HG02884 (cell line): Measurements from ENCODE around the gene ZNF726.
"Not testable (repeated sequence)": the region's sequence is repeated elsewhere in the genome, so short reads cannot be mapped to it uniquely, and the experiment has no call there.

Experiments
- ATAC-seq: cut with Tn5 transposase; IDR thresholded peaks from one replicate; pipeline ENCODE4 v1.9.1; 2021; ENCODE audit warnings: mild to moderate bottlenecking, moderate library complexity; ENCODE audit not compliant: unreplicated experiment

The ZNF726 gene

DNA sequence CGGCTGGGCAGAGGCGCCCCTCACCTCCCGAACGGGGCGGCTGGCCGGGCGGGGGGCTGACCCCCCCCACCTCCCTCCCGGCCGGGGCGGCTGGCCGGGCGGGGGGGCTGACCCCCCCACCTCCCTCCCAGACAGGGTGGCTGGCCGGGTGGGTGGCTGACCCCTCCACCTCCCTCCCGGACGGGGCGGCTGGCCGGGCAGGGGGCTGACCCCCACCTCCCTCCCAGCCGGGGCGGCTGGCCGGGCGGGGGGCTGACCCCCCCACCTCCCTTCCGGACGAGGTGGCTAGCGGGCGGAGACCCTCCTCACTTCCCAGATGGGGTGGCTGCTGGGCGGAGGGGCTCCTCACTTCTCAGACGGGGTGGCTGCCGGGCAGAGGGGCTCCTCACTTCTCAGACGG, 22.3 kb downstream of the ZNF726 start:
- not testable (repeated sequence) for ATAC-seq

DNA sequence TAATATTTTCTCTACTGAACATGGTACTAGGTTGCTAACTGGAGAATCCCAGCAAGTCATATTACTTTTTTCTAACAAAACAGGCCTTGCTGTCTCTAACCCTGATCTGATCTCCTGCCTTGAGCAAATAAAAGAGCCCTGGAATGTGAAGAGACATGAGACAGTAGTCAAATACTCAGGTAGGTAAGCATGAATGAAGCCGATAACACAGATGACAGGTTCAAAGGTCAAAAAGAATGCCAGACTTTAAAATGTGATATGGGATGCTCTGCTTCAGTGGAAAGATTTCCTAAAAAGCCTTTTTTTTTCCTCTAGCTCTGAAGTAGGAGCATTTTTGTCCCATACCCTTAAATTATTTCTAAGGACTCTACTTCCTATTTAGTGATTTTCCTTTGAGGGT, 28.7 kb downstream of the ZNF726 start:
- no peak for ATAC-seq

DNA sequence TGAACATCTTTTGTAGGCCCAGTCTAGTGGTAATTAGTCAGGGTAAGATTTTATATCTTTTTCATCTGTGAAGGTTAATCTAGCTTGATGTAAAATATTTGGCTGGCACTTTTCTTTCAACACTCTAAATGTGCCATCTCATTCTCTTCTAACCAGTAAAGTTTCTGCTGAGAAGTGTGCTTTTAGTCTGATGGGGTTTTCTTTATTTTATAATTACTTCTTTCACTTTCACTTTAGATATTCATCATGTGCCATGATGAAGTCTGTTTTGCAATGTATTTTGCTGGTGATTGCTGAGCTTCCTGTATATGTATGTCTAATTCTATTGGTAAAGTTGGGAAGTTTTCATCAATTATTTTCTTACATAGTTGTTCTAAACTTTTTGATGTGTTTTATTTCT, 31.9 kb downstream of the ZNF726 start:
- no peak for ATAC-seq

- no peak for ATAC-seq
Measured at GRCh38 chr19:23949611-23950010, 34.9 kb downstream of the ZNF726 start.

DNA sequence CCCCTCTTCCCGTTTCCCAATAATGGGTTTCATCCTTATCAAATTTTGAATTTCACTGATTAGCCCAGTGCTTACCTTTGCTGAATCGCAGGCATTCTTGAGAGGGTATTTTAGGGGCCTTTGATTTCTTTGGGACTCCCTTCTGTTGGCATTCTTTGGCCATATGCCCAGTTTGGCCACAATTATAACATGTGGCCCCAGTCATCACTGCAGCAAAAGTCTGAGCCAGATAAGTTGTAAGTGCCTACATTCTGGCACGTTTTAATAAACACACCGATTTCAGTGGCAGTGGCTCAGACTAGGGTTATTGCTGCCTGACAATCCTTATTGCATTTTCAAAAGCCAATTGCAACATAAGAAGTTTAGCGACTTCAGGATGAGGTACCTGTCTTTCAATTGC, 41.4 kb downstream of the ZNF726 start:
- no peak for ATAC-seq

DNA sequence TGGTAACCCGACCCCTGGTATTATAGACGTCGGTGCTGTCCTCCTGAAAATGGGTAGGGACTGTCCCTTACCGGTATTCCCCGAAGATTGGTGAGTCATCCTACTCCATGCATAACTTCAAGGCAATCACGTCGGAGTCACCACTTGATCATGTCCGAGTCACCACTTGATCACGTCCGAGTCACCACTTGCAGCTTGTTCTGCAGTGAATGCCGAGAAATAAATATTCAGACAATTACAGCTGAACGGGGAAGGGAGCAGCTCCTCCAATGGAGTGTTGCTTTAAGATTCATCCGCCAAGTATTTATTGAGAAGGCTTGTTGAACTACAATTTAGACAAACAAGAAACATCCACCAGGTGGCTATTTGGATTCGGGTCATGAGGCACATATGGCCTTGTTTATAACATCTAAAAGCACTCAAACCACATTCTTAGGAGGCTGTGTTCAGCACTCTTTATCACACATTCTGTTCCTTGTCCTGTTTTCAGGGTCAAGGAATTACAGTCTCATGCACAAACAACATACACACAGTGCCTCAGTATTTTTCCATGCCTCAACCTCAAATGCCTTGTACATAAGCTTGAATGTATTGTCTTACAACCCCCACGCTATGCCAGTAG, 43.1 kb downstream of the ZNF726 start:
- ATAC-seq, result no peak

DNA sequence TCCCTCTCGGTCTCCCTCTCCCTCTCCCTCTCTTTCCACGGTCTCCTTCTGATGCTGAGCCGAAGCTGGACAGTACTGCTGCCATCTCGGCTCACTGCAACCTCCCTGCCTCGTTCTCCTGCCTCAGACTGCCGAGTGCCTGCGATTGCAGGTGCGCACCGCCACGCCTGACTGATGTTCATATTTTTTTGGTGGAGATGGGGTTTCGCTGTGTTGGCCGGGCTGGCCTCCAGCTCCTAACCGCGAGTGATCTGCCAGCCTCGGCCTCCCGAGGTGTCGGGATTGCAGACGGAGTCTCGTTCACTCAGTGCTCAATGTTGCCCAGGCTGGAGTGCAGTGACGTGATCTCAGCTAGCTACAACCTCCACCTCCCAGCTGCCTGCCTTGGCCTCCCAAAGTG, 48.7 kb downstream of the ZNF726 start:
- not testable (repeated sequence) for ATAC-seq

GRCh38 chr19:23963881-23964280, 49.2 kb downstream of the ZNF726 start:
- not testable (repeated sequence) for ATAC-seq

DNA sequence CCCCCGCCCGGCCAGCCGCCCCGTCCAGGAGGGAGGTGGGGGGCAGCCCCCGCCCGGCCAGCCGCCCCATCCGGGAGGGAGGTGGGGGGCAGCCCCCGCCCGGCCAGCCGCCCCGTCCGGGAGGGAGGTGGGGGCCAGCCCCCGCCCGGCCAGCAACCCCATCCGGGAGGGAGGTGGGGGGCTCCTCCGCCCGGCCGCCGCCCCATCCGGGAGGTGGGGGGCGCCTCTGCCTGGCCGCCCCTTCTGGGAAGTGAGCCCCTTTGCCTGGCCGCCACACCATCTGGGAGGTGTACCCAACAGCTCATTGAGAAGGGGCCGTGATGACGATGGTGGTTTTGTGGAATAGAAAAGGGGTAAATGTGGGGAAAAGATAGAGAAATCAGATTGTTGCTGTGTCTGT, 49.6 kb downstream of the ZNF726 start:
- ATAC-seq, result not testable (repeated sequence)

- no peak for ATAC-seq
Measured at GRCh38 chr19:23969630-23970029, 54.9 kb downstream of the ZNF726 start.

GRCh38 chr19:23971598-23971997, 56.9 kb downstream of the ZNF726 start:
- no peak for ATAC-seq

GRCh38 chr19:23972161-23972560, 57.5 kb downstream of the ZNF726 start:
- no peak for ATAC-seq

GRCh38 chr19:23974941-23975340, 60.3 kb downstream of the ZNF726 start:
- no peak for ATAC-seq

DNA sequence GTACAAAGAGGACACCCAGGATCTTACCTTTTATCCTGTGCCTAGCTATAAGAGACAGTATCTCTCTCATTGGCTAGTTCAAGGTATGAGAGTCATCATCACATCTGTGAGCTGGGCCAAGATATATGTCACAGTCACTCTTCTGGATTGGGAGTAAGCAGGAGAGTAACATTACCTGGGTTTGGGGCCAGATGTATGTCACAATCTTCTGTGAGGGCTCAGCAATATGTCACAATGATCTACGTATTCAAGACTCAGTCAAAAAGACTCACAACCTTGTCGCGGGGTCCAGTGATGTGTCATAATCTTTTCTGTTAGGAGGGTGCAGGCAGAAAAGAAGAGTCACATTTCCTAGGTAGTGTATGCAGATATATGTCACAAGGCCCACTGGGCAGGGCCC, 61.9 kb downstream of the ZNF726 start:
- not testable (repeated sequence) for ATAC-seq

DNA sequence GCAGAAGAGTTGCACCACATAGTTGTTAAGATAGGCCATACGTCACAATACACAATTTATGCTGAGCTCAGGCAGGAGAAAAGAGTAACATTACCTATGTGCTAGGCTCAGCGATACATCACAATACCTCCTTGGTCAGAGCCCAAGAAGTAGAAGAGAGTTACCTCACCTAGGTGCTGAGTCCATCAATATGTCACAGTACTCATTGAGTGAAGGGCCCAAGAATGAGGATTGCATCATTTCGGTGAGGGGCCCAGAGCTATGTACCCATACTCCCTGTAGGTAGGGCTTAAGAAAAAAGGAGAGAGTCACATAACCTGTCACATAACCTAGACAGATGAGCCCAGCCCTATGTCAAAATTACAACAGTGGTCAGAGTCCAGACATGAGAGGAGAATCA, 62.6 kb downstream of the ZNF726 start:
- ATAC-seq, result not testable (repeated sequence)

DNA sequence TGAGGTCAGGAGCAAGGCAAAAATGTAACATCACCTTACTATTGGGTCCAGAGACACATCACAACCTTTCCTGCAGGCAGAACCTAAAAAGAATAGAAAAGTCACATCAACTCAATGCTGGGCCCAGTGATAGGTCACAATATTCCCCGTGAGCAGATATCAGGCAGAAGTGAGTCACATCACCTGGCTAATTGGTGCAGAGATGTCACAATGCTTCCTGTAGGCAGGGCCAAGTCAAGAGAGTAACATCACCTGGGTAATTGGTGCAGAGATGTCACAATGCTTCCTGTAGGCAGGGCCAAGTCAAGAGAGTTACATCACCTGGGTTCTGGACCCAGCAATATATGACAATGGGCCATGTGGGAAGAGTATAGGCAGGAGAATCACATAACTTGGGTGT, 63.4 kb downstream of the ZNF726 start:
- no peak for ATAC-seq

- no peak for ATAC-seq
Measured at GRCh38 chr19:23980805-23981204, 66.1 kb downstream of the ZNF726 start.

GRCh38 chr19:23981863-23982262, 67.2 kb downstream of the ZNF726 start:
- no peak for ATAC-seq

DNA sequence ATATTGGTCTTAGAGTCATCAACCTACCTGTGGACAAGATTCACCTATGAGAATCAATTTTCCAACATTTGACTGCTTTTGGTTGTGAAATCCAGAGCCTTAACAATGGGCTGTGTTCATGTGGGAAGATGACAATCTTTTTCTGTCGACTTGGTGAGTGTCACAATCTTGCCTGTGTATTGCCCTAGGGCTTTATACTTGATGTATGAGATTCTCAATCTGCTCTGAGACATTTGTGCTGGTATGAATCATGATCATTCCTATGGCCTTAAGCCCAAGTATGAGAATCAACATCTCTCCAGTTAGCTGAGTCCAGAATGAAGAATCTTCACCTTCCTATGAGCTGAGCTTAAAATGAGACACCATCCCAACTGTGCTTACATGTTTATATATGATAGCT, 68.7 kb downstream of the ZNF726 start:
- ATAC-seq, result no peak
